ENCODE data around the gene THSD7A. TPM values are rescaled to one million over a fixed set of nuclear protein-coding genes. Genes with fewer than 3 reads are reported as not detected.

THSD7A gene
- total and polyA plus RNA-seq, 2 of the 8 experiments (the other 6 are each of a cell fraction or from before 2014, with no cell fraction given), result 0.44 to 1.2 TPM

DNA sequence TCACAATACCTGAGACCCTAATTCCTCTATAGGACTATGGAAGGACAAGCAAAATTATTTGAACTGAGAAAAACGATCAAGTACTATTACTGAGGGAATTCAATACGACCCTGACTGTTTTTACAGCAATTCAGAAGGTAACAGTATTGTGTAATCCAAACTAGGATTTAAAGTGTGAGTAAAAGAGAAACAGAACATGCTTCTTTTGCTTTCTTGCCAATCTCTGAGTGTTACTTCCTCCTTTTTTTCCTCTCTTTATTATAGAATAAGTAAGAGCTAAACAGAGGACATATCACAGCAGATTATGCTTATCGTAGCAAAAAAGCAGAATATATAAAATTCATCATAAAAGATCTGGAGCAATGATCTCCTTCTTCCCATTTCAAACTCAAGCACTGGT lies 292.1 kb downstream of the THSD7A start:
- POLR2A ChIA-PET (ENCODE audit: partially characterized antibody), result no interaction called here
- H3K36me3 ChIP-seq (ENCODE audit: control insufficient read depth in 2 of 4, insufficient read depth in 4 of 4, low read length in 3 of 4), result no peaks in the 10 kb centered on the region; a peak in 1 of 8 replicates
- no peaks in the 10 kb centered on the region for H3K79me2 ChIP-seq (ENCODE audit: control insufficient read depth in 1 of 2, insufficient read depth in 2 of 2, low read length in 2 of 2)
- H3K9ac ChIP-seq (replicated peaks in 1 of 4; ENCODE audit: extremely low read depth in 1 of 4, low read depth in 3 of 4, low read length in 3 of 4), result no peak overlapping the region
- H4K91ac ChIP-seq (replicated peaks; ENCODE audit: insufficient read length, low read length), result no peak overlapping the region
- H4K8ac ChIP-seq (ENCODE audit: extremely low read depth, insufficient read depth, low read length), result no peak overlapping the region
- no peak overlapping the region for H3K18ac ChIP-seq (ENCODE audit: extremely low read depth, low read length)
- DNase-seq (ENCODE audit: low read depth in 1 of 2, low spot score in 2 of 2), result no peak
- no peak overlapping the region for H2AK5ac ChIP-seq (ENCODE audit: low read depth, low read length)
- H2AFZ ChIP-seq (ENCODE audit: low read length), result no peak overlapping the region
- no peak for FAIRE-seq
- no peak overlapping the region for H3K4me2 ChIP-seq (ENCODE audit: insufficient read depth in 1 of 2, low read depth in 2 of 2, low read length in 2 of 2)
- H2BK15ac ChIP-seq (ENCODE audit: low read length), result no peak overlapping the region
- no peak overlapping the region for H2BK20ac ChIP-seq (ENCODE audit: low read length)
- no peak overlapping the region for H2BK12ac ChIP-seq (ENCODE audit: low read depth, low read length)
- CTCF ChIA-PET (ENCODE audit: partially characterized antibody), result interaction anchor here (1.2 kb wide), 1 partner anchor 18 kb away, joined by 5 read pairs; no protein-coding TSS in a partner anchor
- H4K5ac ChIP-seq (ENCODE audit: insufficient read length, low read depth, low read length), result no peak overlapping the region
- H2BK5ac ChIP-seq (ENCODE audit: low read depth, low read length), result no peak overlapping the region
- H3K27ac ChIP-seq (ENCODE audit: low read depth, low read length), result no peak overlapping the region
- H3K23me2 ChIP-seq (ENCODE audit: low read depth, low read length), result no peaks in the 10 kb centered on the region
- no peak overlapping the region for H2BK120ac ChIP-seq (replicated peaks; ENCODE audit: low read depth, low read length)
- H4K20me1 ChIP-seq (replicated peaks in 1 of 2; ENCODE audit: control insufficient read depth in 1 of 2, insufficient read depth in 2 of 2, low read length in 2 of 2), result no peaks in the 10 kb centered on the region
- H3K9me3 ChIP-seq (ENCODE audit: insufficient read depth in 2 of 2, low read depth in 1 of 2, low read length in 1 of 2), result no peaks in the 10 kb centered on the region
- no peaks in the 10 kb centered on the region for H3K79me1 ChIP-seq (ENCODE audit: low read depth, low read length)
- H3K4me3 ChIP-seq (ENCODE audit: extremely low read depth in 1 of 4, insufficient read depth in 2 of 4, low read depth in 3 of 4, low read length in 4 of 4), result no peak overlapping the region
- WGBS, 2 experiments (ENCODE audit: extremely low coverage in 1 of 2, insufficient coverage in 1 of 2, insufficient read length in 1 of 2, insufficient replicate concordance in 2 of 2, low coverage in 1 of 2, low lambda C conversion rate in 2 of 2, missing lambda C conversion rate in 1 of 2), result 54% methylated on average over 3 of the region's 3 CpGs; no CpG with 5 or more reads in 1 of the 2 experiments
- H3K27me3 ChIP-seq (replicated peaks in 1 of 4; ENCODE audit: control insufficient read depth in 3 of 4, extremely low read depth in 1 of 4, insufficient read depth in 3 of 4, low read length in 3 of 4), result no peaks in the 10 kb centered on the region
- H3K23ac ChIP-seq (ENCODE audit: insufficient read length), result no peak overlapping the region
- H3K4me1 ChIP-seq (replicated peaks in 1 of 4; ENCODE audit: control insufficient read depth in 3 of 4, insufficient read depth in 4 of 4, low read length in 3 of 4), result no peaks in the 10 kb centered on the region
- no peak overlapping the region for H3K56ac ChIP-seq (replicated peaks; ENCODE audit: insufficient read length, low read depth, low read length)
- no peak overlapping the region for H3K14ac ChIP-seq (ENCODE audit: insufficient read length)
- H3K4ac ChIP-seq (replicated peaks; ENCODE audit: insufficient read length, low read depth, low read length), result no peak overlapping the region
- no peak for TF ChIP-seq HDAC2 (IDR thresholded peaks at IDR 0.05; ENCODE audit: borderline replicate concordance in 1 of 2, low read depth in 2 of 2, low read length in 2 of 2)
- TF ChIP-seq ZNF274 (IDR thresholded peaks at IDR 0.05; ENCODE audit: borderline replicate concordance, extremely low read depth, low read length), result no peak
- no peak for TF ChIP-seq KDM4A (IDR thresholded peaks at IDR 0.05; ENCODE audit: low read depth, low read length, severe bottlenecking)
- TF ChIP-seq CTBP2 (IDR thresholded peaks at IDR 0.05; ENCODE audit: borderline replicate concordance, insufficient read depth, insufficient read length, low read length), result no peak
- no peak for TF ChIP-seq RFX5 (IDR thresholded peaks at IDR 0.05; ENCODE audit: borderline replicate concordance, low read depth, low read length)
- no peak for TF ChIP-seq EGR1 (IDR thresholded peaks at IDR 0.05; ENCODE audit: borderline replicate concordance, low read depth, low read length)
- no peak for TF ChIP-seq NANOG (IDR thresholded peaks at IDR 0.05; ENCODE audit: insufficient read depth, low read depth, low read length, poor library complexity, severe bottlenecking)

Measured in H1 (cell line).